Loucy (cell line): ENCODE data around the gene ZFP90.
A peak's percentile ranks its signal among the peaks of the same experiment; 100 is the strongest.

Experiments used
- H2AFZ ChIP-seq: fragments of 200-600 bp; sonication (generic); 2 replicates; pipeline ENCODE4 v1.6.0; 2016; ENCODE audit warnings: antibody characterized with exemption, mild to moderate bottlenecking, low read length, moderate library complexity
- H3F3A ChIP-seq: fragments of 200-600 bp; 2 replicates; pipeline ENCODE4 v1.6.0; 2016; ENCODE audit warnings: antibody characterized with exemption, low read depth, mild to moderate bottlenecking
- H3K27me3 ChIP-seq: fragments of 200-600 bp; sonication (generic); 2 replicates; pipeline ENCODE4 v1.6.1; 2014; ENCODE audit warnings: low read length, mild to moderate bottlenecking; ENCODE audit not compliant: insufficient read depth, poor library complexity, severe bottlenecking
- H3K36me3 ChIP-seq: fragments of 200-600 bp; sonication (generic); 2 replicates; pipeline ENCODE4 v1.6.1; 2016; ENCODE audit warnings: low read length; ENCODE audit not compliant: insufficient read depth
- H3K4me1 ChIP-seq: fragments of 200-600 bp; sonication (generic); 2 replicates; pipeline ENCODE4 v1.5.1; 2014; ENCODE audit warnings: low read length, mild to moderate bottlenecking; ENCODE audit not compliant: insufficient read depth, poor library complexity, severe bottlenecking
- H3K4me2 ChIP-seq: fragments of 200-600 bp; sonication (generic); 2 replicates; pipeline ENCODE4 v1.6.0; 2014; ENCODE audit warnings: antibody characterized with exemption, low read length, low read depth, mild to moderate bottlenecking; ENCODE audit not compliant: poor library complexity, severe bottlenecking
- H3K4me3 ChIP-seq: fragments of 200-600 bp; sonication (generic); 2 replicates; pipeline ENCODE4 v1.5.1; 2014; ENCODE audit warnings: low read length, mild to moderate bottlenecking, mixed read lengths; ENCODE audit not compliant: poor library complexity, severe bottlenecking
- H3K79me2 ChIP-seq: fragments of 200-600 bp; sonication (generic); 2 replicates; pipeline ENCODE4 v1.6.1; 2014; ENCODE audit warnings: low read length; ENCODE audit not compliant: insufficient read depth
- H3K9ac ChIP-seq: fragments of 200-600 bp; sonication (generic); 2 replicates; pipeline ENCODE4 v1.6.0; 2014; ENCODE audit warnings: mild to moderate bottlenecking, low read depth, low read length, moderate library complexity; ENCODE audit not compliant: poor library complexity, severe bottlenecking
- H3K9me2 ChIP-seq: fragments of 200-600 bp; sonication (generic); replicated peaks from 2 replicates; pipeline ENCODE4 v1.6.1; 2016; ENCODE audit warnings: low read depth, low read length, mixed read lengths
- H3K9me3 ChIP-seq: fragments of 200-600 bp; sonication (generic); 2 replicates; pipeline ENCODE4 v1.6.1; 2014; ENCODE audit warnings: mild to moderate bottlenecking, antibody characterized with exemption, low read length, low read depth; ENCODE audit not compliant: insufficient read depth
- H4K20me1 ChIP-seq: fragments of 200-600 bp; sonication (generic); 2 replicates; pipeline ENCODE4 v1.6.0; 2014; ENCODE audit warnings: antibody characterized with exemption, low read length, mild to moderate bottlenecking; ENCODE audit not compliant: insufficient read depth, poor library complexity, severe bottlenecking
- CTCF ChIP-seq: fragments of 200-600 bp; sonication (generic); conservative IDR thresholded peaks from 2 replicates; pipeline ENCODE4 v1.5.1; 2014; ENCODE audit warnings: mild to moderate bottlenecking, antibody characterized with exemption, low read length
- EZH2phosphoT487 ChIP-seq: fragments of 200-600 bp; IDR thresholded peaks from 2 replicates; pipeline ENCODE4 v1.6.1; 2018; ENCODE audit warnings: antibody characterized with exemption, mild to moderate bottlenecking, moderate library complexity, borderline replicate concordance

The ZFP90 gene

GRCh38 chr16:68535331-68535730 lies 3.8 kb upstream of the ZFP90 start:
- Histone ChIP-seq H3K4me3 (no peak overlapping the region), H3K9me3 (no peaks in the 10 kb centered on the region; the same call in 1 of the 2 replicates), H3K4me2 (no peak overlapping the region), H3K27me3 (peaks cover 2% of the 10 kb centered on the region), H3K9ac (no peak overlapping the region), H4K20me1 (no peaks in the 10 kb centered on the region), H3K36me3 (no peaks in the 10 kb centered on the region), H3K4me1 (peaks cover 6% of the 10 kb centered on the region), H3K79me2 (peaks cover 7% of the 10 kb centered on the region), H3K9me2 (no peaks in the 10 kb centered on the region), H2AFZ (no peak overlapping the region), H3F3A (no peaks in the 10 kb centered on the region)
- TF ChIP-seq CTCF (no peak), EZH2phosphoT487 (no peak)

- Histone ChIP-seq H4K20me1 (no peaks in the 10 kb centered on the region), H3K4me3 (peak overlapping the region; percentile 100), H3K9me3 (no peaks in the 10 kb centered on the region), H3K4me1 (peaks cover 7% of the 10 kb centered on the region), H3K9me2 (no peaks in the 10 kb centered on the region), H3K36me3 (no peaks in the 10 kb centered on the region), H3K79me2 (peaks cover 10% of the 10 kb centered on the region), H3K9ac (peak overlapping the region; percentile 97), H3F3A (no peaks in the 10 kb centered on the region), H3K27me3 (no peaks in the 10 kb centered on the region), H3K4me2 (peak overlapping the region; percentile 99), H2AFZ (peak overlapping the region; percentile 92)
- TF ChIP-seq EZH2phosphoT487, result no peak
- no peak for TF ChIP-seq CTCF
Measured at GRCh38 chr16:68539711-68540239, 684 bp downstream of the ZFP90 start.

- no peaks in the 10 kb centered on the region for H3K27me3 ChIP-seq
- H3K4me2 ChIP-seq, result peak overlapping the region; percentile 34
- no peak overlapping the region for H2AFZ ChIP-seq
- H3K36me3 ChIP-seq, result no peaks in the 10 kb centered on the region
- no peak for TF ChIP-seq CTCF
- no peak for TF ChIP-seq EZH2phosphoT487
- no peaks in the 10 kb centered on the region for H3K9me2 ChIP-seq
- H3K9me3 ChIP-seq, result no peaks in the 10 kb centered on the region; the same call in 1 of the 2 replicates
- H3K9ac ChIP-seq, result no peak overlapping the region
- H3K79me2 ChIP-seq, result no peaks in the 10 kb centered on the region
- H4K20me1 ChIP-seq, result no peaks in the 10 kb centered on the region
- H3F3A ChIP-seq, result no peaks in the 10 kb centered on the region
- peaks cover 7% of the 10 kb centered on the region for H3K4me1 ChIP-seq
- H3K4me3 ChIP-seq, result no peak overlapping the region
Measured at GRCh38 chr16:68548947-68549346, 9.9 kb downstream of the ZFP90 start.
